UCSD-AML1 (cell line): Measurements from ENCODE around the gene PTEN.

Source experiments
- DNase-seq: peaks from one replicate; lab custom pipeline; 2025; ENCODE audit not compliant: unreplicated experiment; lab: John Stamatoyannopoulos, UW

Gene PTEN

DNA sequence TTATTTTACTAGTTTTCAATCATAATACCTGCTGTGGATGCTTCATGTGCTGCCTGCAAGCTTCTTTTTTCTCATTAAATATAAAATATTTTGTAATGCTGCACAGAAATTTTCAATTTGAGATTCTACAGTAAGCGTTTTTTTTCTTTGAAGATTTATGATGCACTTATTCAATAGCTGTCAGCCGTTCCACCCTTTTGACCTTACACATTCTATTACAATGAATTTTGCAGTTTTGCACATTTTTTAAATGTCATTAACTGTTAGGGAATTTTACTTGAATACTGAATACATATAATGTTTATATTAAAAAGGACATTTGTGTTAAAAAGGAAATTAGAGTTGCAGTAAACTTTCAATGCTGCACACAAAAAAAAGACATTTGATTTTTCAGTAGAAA lies 103.0 kb downstream of the PTEN start:
- DNase-seq = no peak

DNA sequence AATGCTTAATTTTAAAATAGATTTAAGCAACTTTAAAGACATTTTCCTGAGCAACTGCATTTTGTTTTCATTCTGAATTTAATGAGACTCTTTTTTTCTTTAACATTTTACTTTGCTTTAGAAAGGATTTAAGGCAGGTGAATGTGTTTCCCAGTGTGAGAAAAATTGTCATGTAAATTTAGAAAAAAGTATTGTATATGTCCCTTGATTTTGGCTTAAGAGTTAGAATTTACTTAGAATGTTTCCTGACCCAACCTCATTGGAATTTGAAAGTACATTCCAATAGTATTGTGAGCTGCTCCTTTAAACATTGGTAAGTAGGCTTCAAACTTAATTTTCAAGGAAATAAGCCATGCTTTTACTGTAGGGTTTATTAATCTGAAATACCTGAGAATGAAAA lies 110.2 kb downstream of the PTEN start:
- no peak for DNase-seq

DNA sequence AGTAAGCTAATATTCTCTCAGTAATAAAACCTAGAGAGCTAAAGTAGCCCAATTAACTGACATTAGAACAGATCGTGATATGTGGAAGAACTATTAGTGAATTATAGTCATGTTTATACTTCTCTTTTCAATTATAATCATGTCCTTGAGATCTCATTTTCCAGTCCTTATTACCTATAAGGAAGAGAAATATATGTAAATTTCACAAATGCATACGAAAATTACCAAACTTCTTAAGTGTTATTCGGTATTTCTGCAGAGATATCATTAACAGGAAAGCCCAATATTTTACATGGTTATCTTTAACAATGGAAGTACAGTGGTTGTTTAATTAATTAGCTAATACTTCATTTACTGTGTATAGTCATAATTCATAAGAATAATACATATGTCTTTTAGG lies 110.7 kb downstream of the PTEN start:
- no peak for DNase-seq

- DNase-seq = no peak
Measured at GRCh38 chr10:87974769-87975168, 111.3 kb downstream of the PTEN start.

DNA sequence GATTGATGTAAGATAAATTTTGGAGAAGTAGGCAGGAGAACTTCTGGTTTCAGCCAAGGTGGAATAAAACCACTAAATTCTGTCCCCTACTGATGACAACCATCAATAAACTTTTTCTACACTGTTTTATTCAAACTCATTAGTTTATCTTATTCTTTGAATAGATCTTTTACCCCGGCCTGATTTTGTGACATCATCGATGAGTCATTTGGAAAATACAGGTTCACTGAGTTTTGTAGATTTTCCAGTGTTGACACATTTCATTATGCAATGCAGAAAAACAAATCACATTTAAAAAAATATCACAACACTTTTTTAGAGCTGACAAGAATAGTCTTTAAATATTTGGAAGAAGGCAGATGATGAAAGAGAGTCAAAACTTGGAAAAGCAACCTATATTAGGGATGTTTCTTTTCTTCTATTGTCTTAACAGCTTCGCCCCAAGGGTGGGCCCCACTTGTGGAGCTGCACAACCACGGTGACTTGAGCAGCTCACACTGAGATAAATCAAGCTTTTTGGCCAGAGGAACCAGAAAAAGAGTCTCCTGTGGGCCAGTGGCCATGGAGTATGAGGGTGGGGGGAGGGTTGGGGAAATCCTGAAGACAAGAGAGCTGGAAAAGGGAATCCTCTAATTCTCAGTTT lies 112.8 kb downstream of the PTEN start:
- no peak for DNase-seq

DNA sequence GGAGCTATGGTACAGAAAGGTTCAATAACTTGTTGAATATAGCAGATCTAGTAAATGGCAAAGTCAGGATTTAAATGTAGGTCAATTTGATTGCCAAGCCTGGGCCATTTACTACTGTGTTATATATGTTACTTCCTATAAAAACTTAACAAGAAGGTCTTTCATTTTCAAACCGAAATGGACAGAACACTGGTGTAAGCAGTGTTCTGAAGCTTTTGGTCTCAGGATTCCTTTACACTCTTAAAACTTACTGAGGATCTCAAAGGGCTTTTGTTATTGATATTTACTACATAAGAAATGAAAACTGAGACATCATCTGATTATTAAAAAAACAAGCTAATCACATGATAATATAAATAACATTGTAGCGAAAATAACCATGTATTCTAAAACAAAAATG lies 114.7 kb downstream of the PTEN start:
- DNase-seq = no peak

DNA sequence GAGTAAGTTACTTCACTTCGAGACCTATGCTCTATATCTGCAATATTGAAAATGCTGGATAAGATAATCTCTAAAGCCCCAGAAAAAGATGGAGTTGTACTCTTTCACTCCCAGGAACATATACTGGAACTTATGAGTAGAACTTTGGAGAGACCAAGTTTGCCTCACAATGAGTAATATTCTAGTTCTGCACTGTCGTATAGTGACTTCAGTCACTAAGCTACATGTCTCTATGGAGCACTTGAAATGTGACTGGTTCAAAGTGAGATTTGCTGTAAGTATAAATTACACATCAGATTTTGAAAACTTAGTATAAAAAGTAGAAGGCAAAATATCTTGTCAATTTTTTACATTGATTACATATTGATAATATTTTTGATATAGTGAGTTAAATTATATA lies 116.4 kb downstream of the PTEN start:
- no peak for DNase-seq

- no peak for DNase-seq
Measured at GRCh38 chr10:87983716-87984115, 120.3 kb downstream of the PTEN start.

- DNase-seq = no peak
Measured at GRCh38 chr10:87987206-87987605, 123.8 kb downstream of the PTEN start.

GRCh38 chr10:87991946-87992345 lies 128.5 kb downstream of the PTEN start:
- no peak for DNase-seq

DNA sequence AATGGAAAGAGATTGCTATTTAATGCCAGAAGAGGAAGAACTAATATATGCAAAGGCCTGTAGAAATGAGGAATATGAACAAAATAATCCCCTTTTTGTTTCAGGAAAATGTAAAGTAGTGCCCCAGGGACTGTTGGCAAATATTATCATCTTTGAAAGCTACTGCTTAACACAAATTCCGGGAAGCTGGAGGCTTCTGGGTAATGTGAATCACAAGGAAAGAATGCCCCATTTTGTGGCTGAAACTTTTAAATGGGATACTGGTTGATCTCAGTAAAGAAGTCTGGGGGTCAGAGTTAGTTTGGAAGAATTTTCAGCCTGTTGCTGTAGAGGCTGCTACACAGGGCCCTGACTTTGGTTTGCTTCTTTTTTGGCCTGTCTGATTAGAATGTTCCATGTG lies 141.0 kb downstream of the PTEN start:
- no peak for DNase-seq

GRCh38 chr10:88006261-88006660 lies 142.8 kb downstream of the PTEN start:
- no peak for DNase-seq

GRCh38 chr10:88008866-88009470 lies 145.5 kb downstream of the PTEN start:
- no peak for DNase-seq

DNA sequence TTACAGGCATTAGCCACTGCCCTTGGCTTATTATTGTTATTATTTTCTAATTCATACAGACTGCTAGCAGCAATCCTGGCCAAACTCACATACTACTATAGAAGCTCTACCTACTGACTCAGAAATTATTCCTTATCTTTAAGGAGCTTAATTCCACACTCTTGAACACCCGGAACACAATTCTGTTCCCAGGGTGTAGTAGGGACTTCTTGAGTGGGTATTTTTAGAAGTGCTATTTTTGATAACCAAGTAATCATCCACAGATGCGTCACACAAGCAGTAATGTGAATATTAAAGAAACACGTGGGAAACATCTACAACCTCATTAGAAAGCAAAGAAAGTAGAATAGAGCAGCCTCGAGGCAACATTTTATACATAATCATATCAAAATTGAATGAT lies 149.2 kb downstream of the PTEN start:
- no peak for DNase-seq

- DNase-seq = no peak
Measured at GRCh38 chr10:88017781-88018180, 154.4 kb downstream of the PTEN start.

DNA sequence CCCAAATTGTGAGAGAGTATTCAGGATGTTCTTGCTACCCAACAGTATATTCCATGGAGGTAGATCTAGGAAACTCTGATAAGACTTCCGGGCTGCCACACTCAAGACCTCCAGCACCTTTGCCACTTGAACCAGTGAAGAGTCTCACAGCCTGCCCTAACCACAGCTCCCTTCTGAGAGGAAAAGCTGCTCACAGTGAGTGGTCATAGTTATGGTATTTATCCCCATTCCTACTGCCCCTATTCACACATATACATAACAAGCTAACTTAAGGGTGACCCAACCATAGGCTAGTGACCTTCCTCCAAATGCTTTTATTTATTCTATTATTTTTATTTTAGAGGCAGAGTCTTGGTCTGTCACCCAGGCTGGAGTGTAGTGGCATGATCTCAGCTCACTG lies 156.3 kb downstream of the PTEN start:
- no peak for DNase-seq
